GM12891 (cell line): ENCODE data around the gene CYP4F8.

Source experiments
- PAX5 ChIP-seq: IDR thresholded peaks from 2 replicates; pipeline ENCODE4 v1.6.1; 2011; ENCODE audit warnings: low read length, moderate library complexity, mild to moderate bottlenecking; ENCODE audit not compliant: insufficient read depth, severe bottlenecking
- POLR2A ChIP-seq: IDR thresholded peaks from 2 replicates; pipeline ENCODE4 v1.6.1; 2011; ENCODE audit warnings: low read depth, low read length, control low read depth
- POLR2AphosphoS5 ChIP-seq: IDR thresholded peaks from 2 replicates; pipeline ENCODE4 v1.6.1; 2011; ENCODE audit warnings: low read depth, low read length, control low read depth
- POU2F2 ChIP-seq: IDR thresholded peaks from 2 replicates; pipeline ENCODE4 v1.6.1; 2011; ENCODE audit warnings: low read depth, mild to moderate bottlenecking, control low read depth, low read length, moderate library complexity
- SPI1 ChIP-seq: IDR thresholded peaks from 2 replicates; pipeline ENCODE4 v1.6.1; 2011; ENCODE audit warnings: low read depth, low read length, control low read depth
- TAF1 ChIP-seq: IDR thresholded peaks from 2 replicates; pipeline ENCODE4 v1.6.1; 2011; ENCODE audit warnings: low read depth, low read length, control low read depth

- TF ChIP-seq POLR2A (no peak), SPI1 (no peak), POLR2AphosphoS5 (no peak), TAF1 (no peak), PAX5 (no peak), POU2F2 (no peak)
These were observed 19.1 kb downstream of the CYP4F8 start for GRCh38 chr19:15634105-15634504.
